Suprapubic skin (tissue), 4 donors: ENCODE measurements around the gene PTOV1. TPM values are rescaled to one million over a fixed set of nuclear protein-coding genes. Genes with fewer than 3 reads are reported as not detected.

ENCODE experiments used
- DNase-seq, 2 donors: peaks; one replicate each; pipeline ENCODE4 v3.0.0-alpha.2; 2019; ENCODE audit warnings: low spot score in 2 of 2
- H3K27ac ChIP-seq: fragments of 200-600 bp; sonication (generic); one replicate; pipeline ENCODE4 v1.5.1; 2019
- H3K27me3 ChIP-seq: fragments of 200-600 bp; sonication (generic); one replicate; pipeline ENCODE4 v1.5.1; 2019
- H3K36me3 ChIP-seq: fragments of 200-600 bp; sonication (generic); one replicate; pipeline ENCODE4 v1.5.1; 2019
- H3K4me1 ChIP-seq: fragments of 200-600 bp; sonication (generic); one replicate; pipeline ENCODE4 v1.5.1; 2019
- H3K4me3 ChIP-seq: fragments of 200-600 bp; sonication (generic); one replicate; pipeline ENCODE4 v1.5.1; 2019; ENCODE audit warnings: mild to moderate bottlenecking
- H3K9me3 ChIP-seq: fragments of 200-600 bp; sonication (generic); one replicate; pipeline ENCODE4 v1.5.1; 2019
- EP300 ChIP-seq: sonication (generic); formaldehyde crosslinking; IDR thresholded peaks from one replicate; pipeline ENCODE4 v1.6.1; 2017; ENCODE audit warnings: antibody characterized with exemption
- POLR2A ChIP-seq, 2 donors: fragments of 450-650 bp; IDR thresholded peaks; one replicate each; pipeline ENCODE4 v1.6.1; 2017; ENCODE audit warnings: antibody characterized with exemption in 2 of 2, mild to moderate bottlenecking in 2 of 2, moderate library complexity in 2 of 2
- POLR2AphosphoS5 ChIP-seq, 3 donors: sonication (generic); formaldehyde crosslinking; IDR thresholded peaks; one replicate each; pipeline ENCODE4 v1.6.1; 2017; ENCODE audit warnings: antibody characterized with exemption in 3 of 3
- WGBS: methylation state at CpG from one replicate; pipeline ENCODE4 v1.1.5; 2018; 5-methylcytosine and 5-hydroxymethylcytosine counted together
- total RNA-seq, 4 donors: library from RNA; depleted of rRNA; stranded (reverse); fragments of >200 nt; gene quantifications; one replicate each; pipeline ENCODE4 v1.1.0, GENCODE V29; 2016
- TF ChIP-seq, protein P1 (sequence below), 2 donors: fragments of 200-600 bp in 1 of 2; fragments of 450-650 bp in 1 of 2; sonication (generic) in 1 of 2; IDR thresholded peaks; one replicate each; pipeline ENCODE4 v1.5.1; 2016 to 2019; ENCODE audit warnings: antibody characterized with exemption in 2 of 2, mild to moderate bottlenecking in 1 of 2, moderate library complexity in 1 of 2

Gene PTOV1
- total RNA-seq, 4 donors from 2014 or later = 82.2 to 147 (median 91.2) TPM

DNA sequence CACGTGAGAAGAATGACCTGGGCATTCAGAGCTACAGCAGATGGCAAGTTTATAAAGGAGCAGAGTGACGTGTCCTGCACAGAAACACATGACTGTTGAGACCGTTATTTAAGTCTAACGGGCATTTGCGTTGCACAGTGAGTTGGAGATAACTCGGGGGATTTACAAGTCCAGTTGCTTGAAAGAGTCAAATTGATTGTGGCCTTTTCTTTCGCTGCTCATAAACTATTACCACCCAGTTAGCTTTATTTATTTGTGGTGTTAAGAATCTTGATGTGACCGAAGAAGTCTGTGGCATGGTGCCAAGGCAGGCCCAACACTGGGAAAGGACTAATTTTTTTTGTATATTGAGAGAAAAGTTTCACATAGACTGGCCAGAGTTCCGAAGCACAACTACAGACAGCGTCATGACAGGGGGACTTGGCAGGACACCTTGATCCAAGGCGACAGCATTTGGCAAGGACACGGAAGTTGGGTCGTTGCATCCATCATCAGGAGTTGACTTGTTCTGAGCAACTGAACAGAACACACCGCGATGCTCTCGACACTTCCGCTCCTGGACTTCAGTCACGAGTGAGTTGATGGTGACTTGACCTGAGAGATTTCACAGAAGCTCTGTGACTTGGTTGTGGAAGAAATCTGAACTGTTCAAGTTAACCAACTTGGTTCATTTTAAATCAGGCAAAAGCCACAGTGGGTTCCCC lies 11.9 kb upstream of the PTOV1 start:
- DNase-seq = no peak
- Histone ChIP-seq H3K27ac (no peak overlapping the region), H3K36me3 (peaks cover 45% of the 10 kb centered on the region), H3K9me3 (no peaks in the 10 kb centered on the region), H3K4me1 (no peaks in the 10 kb centered on the region), H3K4me3 (no peak overlapping the region), H3K27me3 (no peaks in the 10 kb centered on the region)
- 96% methylated on average over 18 of the region's 18 CpGs for WGBS
- TF ChIP-seq POLR2AphosphoS5 (IDR thresholded peaks at IDR 0.05) = no peak
- TF ChIP-seq EP300 = no peak
- TF ChIP-seq, protein P1, sequence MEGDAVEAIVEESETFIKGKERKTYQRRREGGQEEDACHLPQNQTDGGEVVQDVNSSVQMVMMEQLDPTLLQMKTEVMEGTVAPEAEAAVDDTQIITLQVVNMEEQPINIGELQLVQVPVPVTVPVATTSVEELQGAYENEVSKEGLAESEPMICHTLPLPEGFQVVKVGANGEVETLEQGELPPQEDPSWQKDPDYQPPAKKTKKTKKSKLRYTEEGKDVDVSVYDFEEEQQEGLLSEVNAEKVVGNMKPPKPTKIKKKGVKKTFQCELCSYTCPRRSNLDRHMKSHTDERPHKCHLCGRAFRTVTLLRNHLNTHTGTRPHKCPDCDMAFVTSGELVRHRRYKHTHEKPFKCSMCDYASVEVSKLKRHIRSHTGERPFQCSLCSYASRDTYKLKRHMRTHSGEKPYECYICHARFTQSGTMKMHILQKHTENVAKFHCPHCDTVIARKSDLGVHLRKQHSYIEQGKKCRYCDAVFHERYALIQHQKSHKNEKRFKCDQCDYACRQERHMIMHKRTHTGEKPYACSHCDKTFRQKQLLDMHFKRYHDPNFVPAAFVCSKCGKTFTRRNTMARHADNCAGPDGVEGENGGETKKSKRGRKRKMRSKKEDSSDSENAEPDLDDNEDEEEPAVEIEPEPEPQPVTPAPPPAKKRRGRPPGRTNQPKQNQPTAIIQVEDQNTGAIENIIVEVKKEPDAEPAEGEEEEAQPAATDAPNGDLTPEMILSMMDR (IDR thresholded peaks at IDR 0.05) = no peak
- TF ChIP-seq POLR2A (IDR thresholded peaks at IDR 0.05) = no peak

DNA sequence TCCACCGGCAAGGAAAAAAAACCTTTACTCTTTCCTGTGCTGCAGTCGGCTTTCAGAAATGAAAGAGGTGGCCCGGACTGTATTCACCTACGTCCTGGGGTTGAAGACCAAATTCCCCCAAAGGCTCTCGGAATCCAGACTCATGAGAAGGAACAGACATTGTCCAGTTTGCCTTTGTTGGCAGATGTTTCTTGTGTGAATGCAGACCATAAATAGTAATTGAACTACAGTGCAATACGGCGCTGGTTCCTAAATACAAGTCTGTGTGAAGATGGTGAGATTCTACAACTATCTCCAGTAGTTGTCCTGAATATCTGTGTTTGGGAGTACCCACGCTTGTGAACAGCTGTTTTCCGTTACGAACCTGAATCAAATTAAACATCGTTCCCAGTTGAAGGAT lies 11.2 kb upstream of the PTOV1 start:
- peaks cover 38% of the 10 kb centered on the region for H3K36me3 ChIP-seq
- 88% methylated on average over 11 of the region's 11 CpGs for WGBS
- H3K27ac ChIP-seq = no peak overlapping the region
- no peak overlapping the region for H3K4me3 ChIP-seq
- no peaks in the 10 kb centered on the region for H3K9me3 ChIP-seq
- DNase-seq = no peak
- no peaks in the 10 kb centered on the region for H3K27me3 ChIP-seq
- no peak for TF ChIP-seq EP300
- H3K4me1 ChIP-seq = no peaks in the 10 kb centered on the region

DNA sequence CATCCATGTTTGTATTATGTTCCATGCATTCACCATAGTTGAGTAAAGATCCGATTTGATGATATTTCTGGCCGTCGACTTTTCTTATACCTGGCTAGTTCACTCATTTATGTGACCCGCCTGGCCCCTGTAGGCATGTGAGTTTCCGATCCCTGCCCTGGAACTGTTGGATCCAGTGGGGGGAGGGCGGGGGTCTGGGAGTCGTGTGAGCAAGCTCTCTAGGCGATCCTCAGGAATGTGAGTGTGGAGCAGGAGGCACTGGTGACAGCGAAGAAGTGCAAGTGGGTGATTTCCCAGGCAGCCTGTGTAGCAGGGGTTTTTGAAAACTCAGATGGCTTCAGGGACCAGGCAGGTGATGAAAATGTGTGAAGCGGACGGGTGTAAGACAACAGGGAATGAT lies 10.6 kb upstream of the PTOV1 start:
- no peak overlapping the region for H3K27ac ChIP-seq
- peaks cover 32% of the 10 kb centered on the region for H3K36me3 ChIP-seq
- H3K4me1 ChIP-seq = no peaks in the 10 kb centered on the region
- DNase-seq = no peak
- 88% methylated on average over 11 of the region's 11 CpGs for WGBS
- H3K4me3 ChIP-seq = no peak overlapping the region
- TF ChIP-seq EP300 (no peak), POLR2A (IDR thresholded peaks at IDR 0.05) (no peak), POLR2AphosphoS5 (IDR thresholded peaks at IDR 0.05) (no peak)
- TF ChIP-seq, protein P1 (IDR thresholded peaks at IDR 0.05) = no peak
- no peaks in the 10 kb centered on the region for H3K27me3 ChIP-seq
- H3K9me3 ChIP-seq = no peaks in the 10 kb centered on the region

DNA sequence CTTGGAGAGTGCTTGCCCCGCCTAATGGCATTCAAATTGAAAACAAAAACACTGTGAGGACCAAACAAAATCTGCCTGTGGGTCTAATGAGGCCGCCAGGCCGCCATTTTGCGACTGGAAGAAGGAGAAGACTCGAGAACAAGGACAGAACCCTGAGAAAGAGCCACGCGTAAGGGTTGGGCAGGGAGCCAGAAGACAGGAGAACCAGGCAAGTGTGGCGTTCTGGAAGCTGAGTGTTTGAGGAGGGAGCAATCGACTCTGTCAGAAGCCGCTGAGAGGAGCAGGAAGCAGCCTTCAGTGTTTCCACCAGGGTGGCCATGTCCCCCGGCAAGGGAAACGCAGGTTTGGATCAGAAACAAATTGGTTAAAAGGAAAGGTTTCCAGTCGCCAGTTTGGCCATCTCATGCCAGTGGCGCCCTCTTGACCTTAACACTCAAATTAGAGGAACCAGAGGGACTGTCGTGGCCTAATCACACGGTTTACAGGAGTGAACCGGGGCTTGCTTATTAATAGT lies 10.2 kb upstream of the PTOV1 start:
- H3K27ac ChIP-seq = no peak overlapping the region
- no peaks in the 10 kb centered on the region for H3K4me1 ChIP-seq
- WGBS = 89% methylated on average over 17 of the region's 17 CpGs
- peaks cover 27% of the 10 kb centered on the region for H3K36me3 ChIP-seq
- H3K9me3 ChIP-seq = no peaks in the 10 kb centered on the region
- DNase-seq = no peak
- TF ChIP-seq EP300 = no peak
- TF ChIP-seq, protein P1 (IDR thresholded peaks at IDR 0.05) = no peak
- no peak for TF ChIP-seq POLR2AphosphoS5 (IDR thresholded peaks at IDR 0.05)
- no peak for TF ChIP-seq POLR2A (IDR thresholded peaks at IDR 0.05)
- H3K4me3 ChIP-seq = no peak overlapping the region
- H3K27me3 ChIP-seq = no peaks in the 10 kb centered on the region

DNA sequence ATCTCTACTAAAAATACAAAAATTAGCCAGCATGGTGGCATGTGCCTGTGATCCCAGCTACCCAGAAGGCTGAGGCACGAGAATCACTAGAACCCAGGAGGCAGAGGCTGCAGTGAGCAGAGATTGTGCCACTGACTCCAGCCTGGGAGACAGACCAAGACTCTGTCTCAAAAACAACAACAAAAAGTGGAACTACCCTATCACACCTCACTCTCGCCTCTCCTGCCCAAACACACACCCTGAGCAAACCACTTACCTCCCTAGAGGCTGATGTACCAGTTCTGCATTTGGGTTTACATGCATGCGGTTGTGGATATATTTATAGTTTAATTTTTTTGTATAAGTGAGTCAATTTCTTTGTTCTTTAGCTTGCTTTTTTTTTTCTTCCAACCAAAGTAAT lies 7.7 kb upstream of the PTOV1 start:
- peaks cover 4% of the 10 kb centered on the region for H3K4me1 ChIP-seq
- WGBS = 74% methylated on average over 3 of the region's 3 CpGs
- H3K27ac ChIP-seq = no peak overlapping the region
- H3K9me3 ChIP-seq = no peaks in the 10 kb centered on the region
- TF ChIP-seq, protein P1 (IDR thresholded peaks at IDR 0.05) = no peak
- TF ChIP-seq POLR2AphosphoS5 (IDR thresholded peaks at IDR 0.05) (no peak), POLR2A (IDR thresholded peaks at IDR 0.05) (no peak), EP300 (no peak)
- no peak for DNase-seq
- H3K27me3 ChIP-seq = no peaks in the 10 kb centered on the region
- H3K4me3 ChIP-seq = no peak overlapping the region
- peaks cover 8% of the 10 kb centered on the region for H3K36me3 ChIP-seq
